NCI-H1105 treated with DMSO at 0.1 percent for 48 hours (cell line): ENCODE data around the gene RBP4.

Source experiments
- DNase-seq: peaks from one replicate; lab custom pipeline; 2025; lab: John Stamatoyannopoulos, UW

Gene RBP4

DNA sequence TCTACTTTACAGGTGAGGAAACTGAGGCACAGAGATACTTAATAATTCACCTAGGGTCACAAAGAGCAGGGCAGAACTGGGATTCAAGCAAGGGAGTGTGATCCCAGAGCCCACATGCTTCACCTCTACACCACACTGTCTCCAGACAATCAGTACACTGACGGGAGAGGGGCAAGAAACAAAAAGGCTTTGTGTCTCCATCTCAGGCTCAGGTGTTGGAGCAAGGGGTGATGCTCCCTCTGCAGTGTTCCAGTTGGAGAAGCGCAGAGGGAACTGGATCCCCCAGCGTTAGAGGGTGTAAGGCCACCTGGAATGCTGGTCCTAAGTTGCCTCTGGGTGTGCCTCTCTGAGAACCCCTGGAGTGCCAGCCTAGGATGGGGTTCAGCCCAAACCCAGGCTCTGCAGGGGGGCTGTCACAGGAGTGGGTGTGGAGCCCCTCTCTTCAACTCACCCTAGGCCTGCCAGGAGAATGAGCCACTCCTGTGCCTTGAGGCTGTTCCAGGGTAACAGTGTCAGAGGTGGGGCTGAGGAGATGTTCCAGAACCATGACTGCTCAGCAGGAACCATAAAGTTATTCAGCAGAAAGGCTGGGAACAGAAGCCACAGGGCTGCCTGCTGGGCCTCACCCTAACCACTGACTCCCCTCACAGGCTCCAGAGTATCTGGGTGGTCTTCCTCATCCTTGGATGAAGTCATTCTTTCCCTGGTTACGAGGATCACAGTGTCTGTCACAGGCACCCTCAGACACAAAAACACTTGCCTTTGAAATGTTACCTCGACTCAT, 5.5 kb downstream of the RBP4 start:
- DNase-seq, result no peak

- DNase-seq, result no peak
Measured at GRCh38 chr10:93594518-93594917, 6.5 kb downstream of the RBP4 start.

GRCh38 chr10:93593749-93594148, 7.3 kb downstream of the RBP4 start:
- DNase-seq, result no peak

GRCh38 chr10:93593254-93593653, 7.8 kb downstream of the RBP4 start:
- no peak for DNase-seq

DNA sequence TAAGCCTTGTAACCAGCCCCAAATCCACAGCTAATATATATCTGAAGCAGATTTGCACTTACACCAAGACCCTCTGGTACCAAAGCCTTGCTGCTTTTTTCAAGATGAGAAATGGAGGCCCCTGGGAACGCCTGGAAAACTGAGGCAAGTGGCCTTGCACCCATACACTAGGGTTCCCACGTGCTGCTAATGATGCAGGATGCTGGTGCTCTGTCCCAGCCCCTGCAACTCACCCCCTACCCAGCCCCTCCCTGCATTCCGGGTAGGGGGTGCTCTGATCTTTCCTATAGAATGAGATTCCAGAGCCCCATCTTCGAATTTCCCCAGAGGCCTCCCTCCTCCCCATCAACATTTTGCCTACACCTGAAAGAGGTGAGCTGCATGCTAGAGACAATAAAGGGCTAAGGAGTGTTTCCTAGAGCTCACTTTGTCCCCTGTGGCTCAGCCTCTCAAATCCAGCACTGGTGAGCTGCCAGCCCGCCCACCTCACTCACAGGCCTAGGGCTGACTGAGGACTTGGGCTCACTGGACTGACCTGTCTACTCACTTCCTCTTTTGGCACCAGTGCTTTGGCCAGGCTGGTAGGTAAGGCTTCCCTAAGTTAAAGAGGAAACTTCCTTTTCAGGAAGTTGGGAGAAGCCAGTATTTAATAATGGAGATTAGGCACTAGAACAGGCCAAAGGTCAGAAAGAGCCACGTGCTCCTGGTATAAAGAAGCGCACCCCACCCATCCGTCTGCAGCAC, 9.8 kb downstream of the RBP4 start:
- DNase-seq, result no peak

GRCh38 chr10:93590638-93591037, 10.4 kb downstream of the RBP4 start:
- DNase-seq, result no peak

DNA sequence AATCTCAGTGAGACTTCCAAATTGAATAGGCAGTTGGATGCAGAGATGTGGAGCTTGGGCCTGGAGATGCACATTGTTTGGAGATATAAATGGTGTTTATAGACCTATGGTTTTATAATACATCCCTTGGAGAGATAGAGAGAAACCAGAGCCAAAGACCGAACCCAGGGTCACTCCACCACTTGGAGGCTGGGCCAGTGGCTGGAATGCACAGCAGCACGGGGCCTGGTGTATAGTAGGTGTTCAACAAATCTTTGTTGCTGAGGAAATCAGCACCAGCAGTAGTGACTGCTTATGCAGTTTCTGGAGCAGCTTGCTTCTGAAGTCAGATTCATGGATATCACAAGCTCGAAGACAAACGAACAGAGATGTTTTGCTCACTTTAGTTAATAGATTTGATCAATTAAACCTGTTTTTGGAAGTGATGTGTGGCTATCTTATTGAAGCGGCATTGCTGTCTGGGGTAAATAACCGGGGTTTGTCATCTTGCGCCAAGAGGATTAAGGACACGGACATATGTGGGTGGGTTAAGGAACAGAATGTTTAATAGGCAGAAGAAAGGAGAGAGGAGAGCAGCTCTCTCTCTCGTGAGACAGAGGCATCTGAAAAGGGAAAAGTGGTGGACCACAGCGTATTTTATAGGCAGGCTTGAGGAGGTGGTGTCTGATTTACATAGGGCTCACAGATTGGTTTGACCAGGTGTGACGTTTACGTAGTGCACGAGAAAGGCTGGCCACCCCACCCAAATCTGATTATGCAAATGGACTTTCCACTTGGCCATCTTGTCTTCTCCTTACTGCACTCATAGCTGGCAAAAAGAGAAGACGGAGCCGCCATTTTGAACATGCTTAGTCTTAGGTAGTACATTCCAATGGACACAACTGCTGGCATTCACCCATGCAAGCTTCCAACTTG, 11.1 kb downstream of the RBP4 start:
- no peak for DNase-seq

DNA sequence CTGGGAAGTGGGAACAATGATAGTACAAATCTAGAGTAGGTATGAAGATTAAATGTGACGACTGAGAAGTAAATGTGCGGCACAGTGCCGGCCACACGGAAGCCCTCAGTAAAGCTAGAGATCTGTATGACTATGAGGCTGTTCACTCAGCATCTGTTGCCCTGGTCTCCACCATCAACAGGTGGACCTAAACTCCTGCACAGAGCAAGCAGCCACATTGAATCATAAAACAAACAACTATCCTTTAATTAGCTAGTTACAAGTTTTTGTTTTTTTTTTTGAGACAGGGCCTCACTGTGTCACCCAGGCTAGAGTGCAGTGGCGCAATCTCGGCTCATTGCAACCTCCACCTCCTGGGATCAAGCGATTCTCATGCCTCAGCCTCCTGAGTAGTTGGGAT, 16.6 kb downstream of the RBP4 start:
- DNase-seq, result no peak

DNA sequence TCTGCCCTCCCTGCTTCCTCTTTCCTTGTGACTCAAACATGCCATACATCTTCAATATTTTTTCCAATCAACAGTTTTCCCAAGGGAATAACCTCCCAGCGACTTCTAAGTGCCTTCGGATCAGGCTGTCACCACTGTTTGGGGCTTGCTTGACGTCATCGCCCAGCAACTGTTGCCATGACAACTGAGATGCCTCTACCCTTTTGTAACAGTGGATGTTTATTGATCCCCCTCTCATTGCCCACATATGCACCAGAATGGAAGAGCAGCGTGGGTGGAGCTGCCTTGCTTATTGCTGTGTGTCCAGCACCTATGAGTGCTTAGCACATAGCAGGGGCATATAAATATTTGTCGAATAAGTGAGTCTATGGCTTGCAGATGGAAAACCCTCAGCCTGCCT, 20.2 kb downstream of the RBP4 start:
- DNase-seq, result peak; percentile 1

GRCh38 chr10:93579985-93580711, 20.9 kb downstream of the RBP4 start:
- DNase-seq, result no peak

- no peak for DNase-seq
Measured at GRCh38 chr10:93579089-93579488, 21.9 kb downstream of the RBP4 start.

- DNase-seq, result no peak
Measured at GRCh38 chr10:93577565-93577964, 23.5 kb downstream of the RBP4 start.

DNA sequence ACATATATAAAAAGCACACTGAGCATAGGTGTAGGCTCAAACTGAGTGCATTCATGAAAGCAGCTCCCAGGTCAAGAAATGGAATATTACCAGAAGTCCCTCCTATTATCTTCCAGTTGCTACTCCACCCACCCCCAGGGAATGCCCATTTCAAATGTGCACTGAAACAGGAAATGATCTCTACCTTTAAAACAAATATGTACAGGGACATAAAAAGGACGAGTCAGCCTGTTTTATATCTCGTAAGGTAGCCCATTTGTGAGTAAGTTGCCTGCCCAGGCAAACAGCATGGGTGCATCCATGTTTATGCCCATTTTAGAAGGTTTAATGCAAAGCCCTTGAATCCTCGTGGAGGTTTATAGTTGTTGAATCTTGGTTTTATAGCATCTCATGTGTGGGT, 24.1 kb downstream of the RBP4 start:
- DNase-seq, result no peak

DNA sequence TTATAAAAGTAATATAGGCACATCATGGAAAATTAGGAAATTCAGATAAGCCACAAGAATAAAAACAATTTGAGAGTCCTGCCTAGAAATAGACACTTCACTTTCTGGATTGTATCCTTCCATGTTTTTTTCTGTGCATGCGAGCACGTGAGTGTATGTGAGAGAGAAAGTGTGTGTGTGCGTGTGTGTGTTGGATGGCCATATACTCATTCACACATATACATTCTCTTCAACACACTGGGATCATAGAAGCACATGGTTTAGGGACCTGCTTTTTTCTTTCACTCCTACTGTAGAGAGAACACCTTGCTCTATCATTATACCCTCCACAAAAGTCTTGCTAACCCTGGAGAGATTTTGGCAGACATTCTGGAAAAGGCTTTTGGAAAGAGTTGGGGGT, 27.1 kb downstream of the RBP4 start:
- DNase-seq, result no peak

DNA sequence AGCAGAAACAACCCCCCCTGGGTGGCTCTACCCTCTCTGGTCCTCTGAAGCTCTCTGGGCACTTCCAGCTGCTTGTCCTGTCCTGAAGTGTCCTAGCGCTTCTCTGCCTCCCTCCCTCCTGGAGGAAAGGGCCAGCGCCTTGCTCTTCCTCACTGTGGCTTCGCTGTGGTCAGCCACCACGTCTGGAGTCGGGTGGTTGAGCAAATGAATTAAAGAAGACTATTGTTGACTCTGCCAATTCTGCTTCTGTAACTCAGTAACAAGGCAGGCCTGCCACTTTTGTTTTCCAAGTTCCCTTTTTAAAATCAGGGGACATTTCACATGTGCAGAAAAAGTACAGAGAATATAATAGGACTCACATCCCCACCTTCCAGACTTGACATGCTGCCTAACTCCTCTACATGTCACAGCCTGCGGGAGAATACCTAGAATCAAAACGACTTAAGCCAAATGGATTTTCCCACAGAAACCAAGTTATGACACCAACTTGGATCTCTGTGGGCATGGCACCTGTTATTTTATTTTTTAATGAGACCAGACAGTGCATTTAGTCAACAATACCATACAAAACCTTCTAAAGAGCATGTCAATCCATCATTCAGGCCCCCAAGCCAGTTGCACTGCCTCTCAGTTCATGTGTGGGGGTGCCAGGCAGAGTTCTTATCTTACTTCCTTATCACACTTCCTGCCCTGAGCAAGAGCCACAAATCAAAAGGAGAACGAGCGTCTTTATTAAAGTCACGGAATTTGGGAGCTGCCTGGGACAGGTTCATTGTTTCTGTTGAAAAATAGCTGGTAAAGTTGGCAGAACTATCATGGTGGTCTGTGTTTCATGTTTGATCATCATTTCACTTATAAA, 27.8 kb downstream of the RBP4 start:
- no peak for DNase-seq

- DNase-seq, result no peak
Measured at GRCh38 chr10:93572606-93573005, 28.4 kb downstream of the RBP4 start.

GRCh38 chr10:93570383-93570782, 30.7 kb downstream of the RBP4 start:
- no peak for DNase-seq

DNA sequence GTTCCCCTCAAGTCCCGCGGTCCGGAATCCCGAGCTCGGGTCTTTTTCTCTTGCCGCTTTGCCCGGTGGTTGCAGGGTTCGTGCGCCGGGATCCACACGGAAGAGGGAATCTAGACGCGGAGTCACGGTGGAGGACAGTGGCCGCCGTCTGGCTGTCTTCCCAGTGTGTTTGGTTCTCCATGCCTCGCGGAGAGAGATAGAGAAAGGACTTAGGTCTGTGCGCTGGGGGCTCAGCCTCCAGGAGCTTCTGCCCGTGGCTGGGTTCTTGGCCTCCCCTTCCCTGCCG, 33.0 kb downstream of the RBP4 start:
- no peak for DNase-seq

DNA sequence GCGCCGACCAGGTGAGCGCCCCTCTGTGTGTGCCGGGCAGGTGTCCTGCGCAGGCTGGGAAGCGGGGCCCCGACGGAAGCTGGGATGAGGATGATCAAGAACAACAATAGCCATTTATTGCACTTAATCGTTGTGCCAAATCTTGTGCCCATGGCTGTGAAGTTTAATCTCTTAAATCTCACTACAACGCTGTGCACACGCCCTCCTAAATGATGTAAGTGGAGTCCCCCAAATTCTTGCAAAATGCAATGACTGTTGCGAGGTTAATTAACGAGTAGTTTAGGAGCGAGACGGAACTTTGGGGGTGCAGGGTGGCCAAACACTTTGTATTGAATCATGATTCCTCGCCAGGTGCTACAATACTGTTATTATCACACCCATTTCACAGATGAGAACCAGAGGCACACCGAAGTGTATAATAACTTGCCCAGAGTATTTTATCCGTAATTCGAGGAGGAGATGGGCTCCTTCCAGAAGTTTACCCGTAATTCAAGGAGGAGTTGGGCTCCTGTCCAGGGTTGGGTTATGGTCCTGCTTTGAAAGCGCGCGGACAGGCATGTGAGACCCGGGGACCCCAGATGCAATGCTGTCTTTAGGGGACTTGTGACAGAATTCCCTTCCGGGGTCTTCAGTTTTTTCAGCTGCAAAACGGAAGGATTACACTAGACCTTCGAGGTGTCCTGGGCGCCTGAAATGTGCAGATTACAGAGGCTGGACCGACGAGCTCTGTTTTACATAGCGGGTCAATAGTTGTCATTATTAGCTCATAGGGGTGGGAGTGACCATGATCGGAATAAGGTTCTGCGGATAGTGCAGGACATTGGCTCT, 33.5 kb downstream of the RBP4 start:
- DNase-seq, result no peak
